ENCODE measurements around the gene ZNF830.

Gene ZNF830

DNA sequence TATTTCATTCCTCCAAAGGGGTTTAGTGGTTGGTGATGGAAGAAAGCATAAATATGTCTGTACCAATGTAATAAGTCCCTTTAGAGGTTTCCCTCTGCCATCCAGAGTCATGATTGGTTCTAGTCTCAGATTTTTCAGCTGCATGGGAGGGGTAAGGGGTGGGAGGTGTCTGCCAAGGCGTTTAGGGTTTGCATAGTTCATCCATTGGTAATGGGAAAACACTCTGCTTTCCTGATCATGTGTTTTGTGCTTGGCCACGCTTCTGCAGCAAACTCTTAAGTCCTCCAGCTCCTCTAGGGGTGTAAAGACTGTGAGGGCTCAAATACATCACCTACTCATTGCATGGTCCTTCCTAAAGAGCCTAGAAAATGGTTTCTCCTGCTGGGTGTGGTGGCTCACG is 48.8 kb downstream of the ZNF830 start:
- no peak for DNase-seq (ENCODE audit: extremely low read depth, low read depth)
- no peak for TF ChIP-seq CTCF (IDR thresholded peaks at IDR 0.05; ENCODE audit: low read depth, low read length, missing control alignments)
- no peak overlapping the region for H3K4me3 ChIP-seq (replicated peaks; ENCODE audit: low read depth, low read length)

DNA sequence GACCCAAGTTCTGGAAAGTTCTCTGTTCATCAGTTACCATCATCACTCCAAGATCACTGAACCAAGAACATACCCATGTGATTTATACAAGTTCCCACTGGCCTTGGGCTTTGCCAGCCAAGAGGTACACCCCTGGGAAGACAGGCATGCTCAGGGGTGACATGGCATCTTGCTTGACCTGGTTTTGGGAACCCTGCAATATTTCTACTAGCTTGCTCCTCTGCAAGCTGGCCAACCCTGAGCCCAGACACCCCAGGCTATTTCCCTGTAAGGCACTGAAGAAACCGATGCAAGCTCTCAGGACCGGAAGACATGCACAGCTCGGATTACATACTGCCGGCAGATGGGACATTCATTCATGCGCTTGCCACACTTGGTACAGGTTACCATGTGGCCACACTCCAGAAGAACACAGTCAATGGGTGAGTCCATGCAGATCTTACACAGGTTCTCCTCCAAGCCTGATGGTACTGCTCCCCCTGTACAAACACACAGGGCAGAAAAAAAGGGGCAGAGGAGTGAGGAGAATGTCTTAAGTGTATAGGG is 50.4 kb downstream of the ZNF830 start:
- TF ChIP-seq CTCF (IDR thresholded peaks at IDR 0.05; ENCODE audit: low read depth, low read length, missing control alignments) = no peak
- peak; percentile 25 for DNase-seq (ENCODE audit: extremely low read depth, low read depth)
- no peak overlapping the region for H3K4me3 ChIP-seq (replicated peaks; ENCODE audit: low read depth, low read length)
